Ramos (cell line): ENCODE results near the gene CHCHD3.
"Not testable (repeated sequence)": the region's sequence is repeated elsewhere in the genome, so short reads cannot be mapped to it uniquely, and the experiment has no call there.

ENCODE experiments used
- in situ Hi-C: fragments of 300-500 bp; cut with MboI; formaldehyde crosslinking; loops from one replicate; pipeline ENCODE4 v1.14.3; 2022; ENCODE audit warnings: low sequenced_read_pairs; ENCODE audit not compliant: unreplicated experiment

The CHCHD3 gene

DNA sequence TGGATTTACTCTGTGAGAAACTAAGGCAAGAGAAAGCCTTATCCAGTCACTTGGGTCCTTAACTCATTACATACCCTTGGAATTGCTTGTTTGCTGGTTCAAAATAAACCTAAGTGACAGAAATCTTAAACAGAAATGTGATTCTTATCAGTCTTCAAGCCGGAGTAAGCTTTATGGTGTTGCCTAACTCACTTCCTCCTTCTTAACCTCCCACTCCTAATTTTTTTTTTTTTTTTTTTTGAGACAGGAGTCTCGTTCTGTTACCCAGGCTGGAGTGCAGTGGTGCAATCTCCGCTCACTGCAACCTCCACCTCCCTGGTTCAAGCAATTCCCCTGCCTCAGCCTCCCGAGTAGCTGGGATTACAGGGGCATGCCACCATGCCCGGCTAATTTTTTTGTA lies 151.9 kb downstream of the CHCHD3 start:
- in situ Hi-C loops = not testable (repeated sequence)

DNA sequence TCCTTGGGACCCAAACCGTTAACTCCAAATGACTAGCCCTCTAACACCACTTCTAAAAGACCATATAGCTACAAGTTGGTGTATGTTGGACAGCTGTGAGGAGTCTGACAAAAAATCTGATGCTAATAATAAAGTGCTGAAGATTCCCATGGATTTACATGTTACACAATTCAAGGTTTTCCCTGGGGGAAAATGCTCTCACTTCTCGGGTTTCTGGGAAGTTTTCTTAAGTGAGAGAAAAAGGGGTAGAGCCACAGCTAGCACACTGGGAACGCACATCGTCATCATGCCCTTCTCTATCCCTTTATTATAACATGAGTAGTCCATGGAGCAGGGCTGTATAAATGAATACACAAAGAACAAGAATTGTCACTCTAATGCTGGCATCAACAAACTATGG lies 162.1 kb downstream of the CHCHD3 start:
- in situ Hi-C loops = no loop called here

DNA sequence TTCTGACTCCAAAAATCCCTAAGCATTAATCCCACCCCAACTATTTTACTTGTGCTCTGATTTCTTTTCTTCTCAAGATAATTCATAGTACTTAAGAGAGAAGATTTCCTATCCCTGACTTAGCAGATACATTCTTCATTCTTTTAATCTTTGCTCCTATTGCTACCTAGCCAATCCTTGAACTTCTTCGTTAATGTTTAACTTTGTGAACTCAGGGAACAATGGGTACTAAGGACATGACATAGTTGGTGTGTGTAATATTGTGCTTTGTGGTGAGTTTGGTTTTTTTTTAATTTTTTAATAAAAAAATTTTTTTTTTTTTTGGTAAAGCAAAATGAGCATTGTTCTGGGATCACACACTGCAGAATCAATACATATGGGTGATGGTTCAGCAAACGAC lies 166.2 kb downstream of the CHCHD3 start:
- in situ Hi-C loops = no loop called here

DNA sequence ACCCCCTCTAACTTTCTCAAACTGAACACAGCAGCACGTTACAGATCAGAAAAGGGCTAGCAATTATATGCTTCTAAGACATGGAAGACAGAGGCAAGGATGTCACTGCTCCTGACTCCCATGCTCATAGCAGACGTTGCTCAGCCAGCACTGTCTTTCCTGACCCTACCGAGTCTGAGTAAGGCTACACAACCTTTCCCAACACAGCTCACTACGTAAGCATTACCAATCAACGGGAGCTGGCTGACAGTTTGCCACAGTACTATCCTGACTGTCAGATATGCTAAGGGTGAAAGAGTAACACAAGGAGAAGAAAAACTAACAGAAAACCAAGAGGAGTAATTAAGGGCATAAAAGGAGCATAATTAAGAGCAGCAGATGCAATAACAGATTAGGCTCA lies 171.2 kb downstream of the CHCHD3 start:
- in situ Hi-C loops = no loop called here

DNA sequence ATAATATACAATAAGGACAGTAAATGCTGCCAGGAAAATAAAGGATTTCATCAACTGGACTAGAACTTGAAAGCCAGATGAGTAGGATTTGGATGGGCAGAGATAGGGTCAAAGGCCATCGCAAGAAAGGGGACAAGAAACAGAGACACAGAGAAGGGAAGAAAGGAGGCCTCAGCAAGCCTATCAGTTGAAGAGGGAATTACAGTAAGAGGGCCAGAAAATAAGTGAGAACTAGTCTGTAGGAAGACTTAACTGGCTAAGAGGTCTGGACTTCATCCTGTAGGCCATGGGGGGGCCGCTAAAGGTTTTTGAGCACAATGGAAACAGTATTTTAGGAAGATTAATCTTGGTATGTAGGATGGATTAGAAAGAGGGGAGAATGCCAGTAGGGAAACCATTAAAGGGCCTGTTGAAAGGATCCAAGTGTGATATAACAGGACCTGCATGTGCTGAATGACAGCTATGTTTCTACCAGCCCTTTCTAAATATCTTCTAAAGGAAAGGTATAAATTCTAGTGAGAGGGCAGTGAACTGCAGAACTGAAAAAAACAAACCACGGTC lies 174.4 kb downstream of the CHCHD3 start:
- in situ Hi-C loops = no loop called here

DNA sequence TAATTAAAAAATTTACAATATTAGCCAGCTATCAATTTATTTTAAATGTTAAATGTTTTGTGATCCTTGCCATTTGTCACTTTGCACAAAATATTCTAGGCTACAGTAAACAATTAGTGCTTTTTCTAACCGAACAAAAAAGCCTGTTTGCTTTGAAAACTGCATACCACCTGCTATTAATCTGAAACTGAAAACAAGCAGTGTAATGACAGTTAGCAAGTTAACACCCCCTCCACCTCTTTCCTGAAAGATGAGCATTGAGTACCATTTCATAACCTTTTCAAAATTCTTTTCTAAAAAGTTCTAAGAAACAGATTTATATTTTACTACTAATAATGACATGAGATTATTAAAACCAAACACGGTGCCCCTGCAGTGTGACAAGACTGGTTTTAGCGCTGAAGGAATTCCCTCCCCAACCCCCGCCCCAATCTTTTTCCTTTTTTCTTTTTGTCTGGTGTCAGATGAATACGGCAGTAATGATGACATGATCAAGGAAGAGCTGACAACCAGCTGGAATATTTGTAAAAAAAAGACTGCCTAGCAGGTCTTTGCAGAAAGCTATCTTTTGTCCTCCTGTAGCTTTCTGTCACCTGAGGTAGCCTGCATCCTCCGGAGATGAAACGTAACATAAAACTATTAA lies 175.6 kb downstream of the CHCHD3 start:
- in situ Hi-C loops = no loop called here

DNA sequence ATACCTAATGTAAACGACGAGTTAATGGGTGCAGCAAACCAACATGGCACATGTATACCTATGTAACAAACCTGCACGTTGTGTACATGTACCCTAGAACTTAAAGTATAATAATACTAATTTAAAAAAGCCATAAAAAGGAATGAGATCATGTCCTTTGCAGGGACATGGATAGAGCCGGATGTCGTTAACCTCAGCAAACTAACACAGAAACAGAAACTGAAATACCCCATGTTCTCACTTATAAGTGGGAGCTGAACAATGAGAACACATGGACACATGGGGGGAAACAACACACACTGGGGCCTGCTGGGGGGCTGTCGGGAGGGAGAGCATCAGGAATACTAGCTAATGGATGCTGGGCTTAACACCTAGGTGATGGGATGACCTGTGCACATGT lies 176.8 kb downstream of the CHCHD3 start:
- in situ Hi-C loops = not testable (repeated sequence)

DNA sequence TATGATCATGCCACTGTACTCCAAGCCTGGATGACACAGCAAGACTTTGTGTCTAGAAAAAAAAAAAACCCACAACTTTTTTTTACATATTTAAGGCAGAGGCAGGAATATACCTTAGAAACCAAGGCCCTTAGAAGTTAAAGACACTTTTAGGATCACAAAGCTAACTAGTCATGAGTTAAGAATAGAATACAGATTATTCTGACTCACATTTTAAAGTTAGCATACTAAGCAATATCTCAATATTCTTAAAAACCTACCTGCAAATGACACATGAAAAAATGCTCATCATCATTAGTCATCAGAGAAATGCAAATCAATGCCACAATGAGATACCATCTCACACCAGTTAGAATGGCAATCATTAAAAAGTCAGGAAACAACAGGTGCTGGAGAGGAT lies 177.7 kb downstream of the CHCHD3 start:
- in situ Hi-C loops = no loop called here

DNA sequence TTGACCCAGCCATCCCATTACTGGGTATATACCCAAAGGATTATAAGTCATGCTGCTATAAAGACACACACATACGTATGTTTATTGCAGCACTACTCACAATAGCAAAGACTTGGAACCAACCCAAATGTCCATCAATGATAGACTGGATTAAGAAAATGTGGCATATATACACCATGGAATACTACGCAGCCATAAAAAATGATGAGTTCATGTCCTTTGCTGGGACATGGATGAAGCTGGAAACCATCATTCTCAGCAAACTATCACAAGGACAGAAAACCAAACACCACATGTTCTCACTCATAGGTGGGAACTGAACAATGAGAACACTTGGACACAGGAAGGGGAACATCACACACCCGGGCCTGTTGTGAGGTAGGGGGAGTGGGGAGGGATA lies 179.6 kb downstream of the CHCHD3 start:
- in situ Hi-C loops = not testable (repeated sequence)

DNA sequence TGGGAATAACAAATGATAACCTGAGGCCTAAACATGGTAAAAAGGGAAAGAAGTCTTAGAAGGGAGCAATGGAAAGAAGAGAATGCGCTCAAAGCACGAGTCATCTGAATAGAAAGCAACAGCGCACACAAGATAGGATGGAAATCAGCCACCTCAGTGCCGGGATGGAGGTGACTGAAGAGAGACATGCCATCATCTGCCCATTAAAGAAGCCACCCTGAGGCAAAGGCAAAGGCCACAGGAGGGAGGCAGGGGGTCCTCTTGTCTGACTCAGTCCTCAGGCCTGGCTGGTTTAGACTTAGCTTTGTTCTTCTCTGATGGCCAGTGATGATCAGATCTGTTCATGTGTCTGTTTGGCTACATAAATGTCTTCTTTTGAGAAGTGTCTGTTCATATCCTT lies 180.6 kb downstream of the CHCHD3 start:
- in situ Hi-C loops = no loop called here

DNA sequence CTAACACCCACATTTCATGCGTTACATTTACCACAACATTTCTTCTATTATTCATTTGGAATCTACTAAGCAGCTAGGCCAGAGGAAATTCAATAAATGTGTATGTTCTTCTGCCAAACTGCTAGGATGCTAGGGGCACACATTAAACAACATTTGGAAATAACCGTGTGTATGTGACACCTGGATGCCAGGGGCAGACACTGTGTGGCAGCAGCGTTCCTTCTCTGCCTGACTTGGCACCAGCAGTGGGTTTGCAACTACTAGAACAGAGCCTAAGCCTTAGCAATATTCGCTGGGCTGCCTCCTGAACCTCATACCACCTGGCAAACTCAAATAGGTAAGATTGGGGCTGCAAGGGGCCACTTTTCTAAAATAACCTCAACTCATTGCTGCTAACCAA lies 182.1 kb downstream of the CHCHD3 start:
- in situ Hi-C loops = no loop called here

DNA sequence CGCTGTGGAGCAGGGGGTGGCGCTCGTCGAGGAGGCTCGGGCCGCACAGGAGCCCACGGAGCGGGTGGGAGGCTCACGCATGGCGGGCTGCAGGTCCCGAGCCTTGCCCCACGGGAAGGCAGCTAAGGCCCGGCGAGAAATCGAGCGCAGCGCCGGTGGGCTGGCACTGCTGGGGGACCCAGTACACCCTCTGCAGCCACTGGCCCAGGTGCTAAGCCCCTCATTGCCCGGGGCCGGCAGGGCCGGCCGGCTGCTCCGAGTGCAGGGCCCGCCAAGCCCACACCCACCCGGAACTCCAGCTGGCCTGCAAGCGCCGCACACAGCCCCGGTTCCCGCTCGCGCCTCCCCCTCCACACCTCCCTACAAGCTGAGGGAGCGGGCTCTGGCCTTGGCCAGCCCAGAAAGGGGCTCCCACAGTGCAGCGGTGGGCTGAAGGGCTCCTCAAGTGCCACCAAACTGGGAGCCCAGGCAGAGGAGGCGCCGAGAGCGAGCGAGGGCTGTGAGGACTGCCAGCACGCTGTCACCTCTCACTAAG lies 183.2 kb downstream of the CHCHD3 start:
- in situ Hi-C loops = not testable (repeated sequence)

DNA sequence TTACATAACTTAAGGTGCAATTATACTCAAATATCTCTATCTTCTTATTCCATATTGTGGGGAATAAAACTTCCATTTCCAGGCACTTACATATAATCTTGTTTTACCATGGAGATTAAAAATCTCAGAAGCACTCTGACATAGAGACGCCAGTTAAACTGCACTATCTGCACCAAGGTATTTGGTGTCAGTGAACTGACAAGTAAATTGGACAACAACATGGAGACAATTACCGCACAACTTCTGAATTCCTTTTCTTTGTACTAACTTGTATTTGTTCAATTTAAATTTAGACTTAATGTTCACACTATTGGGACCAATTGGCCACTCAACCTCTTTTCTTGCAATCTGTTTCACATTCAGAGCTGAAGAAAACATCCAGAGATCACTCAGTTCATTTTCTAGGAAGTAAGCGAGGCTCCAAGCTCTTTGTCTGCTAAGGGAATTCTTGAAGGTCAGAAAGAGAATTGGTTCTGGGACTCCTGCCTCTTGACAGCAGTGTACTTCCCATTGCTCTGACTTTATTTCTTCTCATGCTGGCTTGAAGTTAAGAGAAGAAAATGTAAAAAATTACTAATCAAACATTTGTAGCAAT lies 184.7 kb downstream of the CHCHD3 start:
- in situ Hi-C loops = no loop called here

DNA sequence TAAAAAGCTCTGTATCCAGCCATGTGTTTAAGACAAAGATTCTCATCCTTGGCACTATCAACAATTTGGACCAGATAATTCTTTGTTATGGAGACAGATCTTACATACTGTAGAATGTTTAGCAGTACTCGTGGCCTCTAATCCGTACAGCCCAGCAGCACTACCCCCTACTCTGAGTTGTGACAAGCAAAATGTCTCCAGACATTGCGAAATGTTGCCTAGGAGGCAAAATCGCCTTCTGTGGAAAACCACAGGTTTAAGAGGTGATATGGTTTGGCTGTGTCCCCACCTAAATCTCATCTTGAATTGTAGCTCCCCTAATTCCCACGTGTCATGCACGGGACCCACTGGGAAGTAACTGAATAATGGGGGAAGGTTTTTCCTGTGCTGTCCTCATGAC lies 186.7 kb downstream of the CHCHD3 start:
- in situ Hi-C loops = no loop called here

DNA sequence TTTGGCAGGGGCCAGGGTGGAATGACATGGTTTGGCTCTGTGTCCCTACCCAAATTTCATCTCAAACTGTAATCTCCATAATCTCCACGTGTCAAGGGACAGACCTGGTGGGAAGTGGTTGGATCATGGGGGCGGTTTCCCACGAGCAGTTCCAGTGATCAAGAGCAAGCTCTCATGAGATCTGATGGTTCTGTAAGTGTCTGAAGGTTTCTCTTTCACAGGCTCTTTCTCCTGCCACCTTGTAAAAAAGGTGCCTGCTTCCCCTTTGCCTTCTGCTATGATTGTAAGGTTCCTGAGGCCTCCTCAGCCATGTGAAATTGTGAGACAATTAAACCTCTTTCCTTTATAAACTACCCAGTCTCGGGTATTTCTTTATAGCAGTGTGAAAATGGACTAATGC lies 188.3 kb downstream of the CHCHD3 start:
- in situ Hi-C loops = no loop called here

DNA sequence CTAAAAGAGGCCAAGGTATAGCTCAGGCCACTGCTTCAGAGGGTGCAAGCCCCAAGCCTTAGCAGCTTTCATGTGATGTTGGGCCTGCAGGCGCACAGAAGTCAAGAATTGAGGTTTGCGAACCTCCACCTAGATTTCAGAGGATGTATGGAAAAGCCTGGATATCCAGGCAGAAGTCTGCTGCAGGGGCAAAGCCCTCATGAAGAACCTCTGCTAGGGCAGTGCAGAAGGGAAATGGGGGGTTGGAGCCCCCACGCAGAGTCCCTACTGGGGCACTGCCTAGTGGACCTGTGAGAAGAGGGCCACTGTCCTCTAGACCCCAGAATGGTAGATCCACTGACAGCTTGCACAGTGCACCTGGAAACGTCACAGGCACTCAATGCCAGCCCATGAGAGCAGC lies 189.1 kb downstream of the CHCHD3 start:
- in situ Hi-C loops = not testable (repeated sequence)

DNA sequence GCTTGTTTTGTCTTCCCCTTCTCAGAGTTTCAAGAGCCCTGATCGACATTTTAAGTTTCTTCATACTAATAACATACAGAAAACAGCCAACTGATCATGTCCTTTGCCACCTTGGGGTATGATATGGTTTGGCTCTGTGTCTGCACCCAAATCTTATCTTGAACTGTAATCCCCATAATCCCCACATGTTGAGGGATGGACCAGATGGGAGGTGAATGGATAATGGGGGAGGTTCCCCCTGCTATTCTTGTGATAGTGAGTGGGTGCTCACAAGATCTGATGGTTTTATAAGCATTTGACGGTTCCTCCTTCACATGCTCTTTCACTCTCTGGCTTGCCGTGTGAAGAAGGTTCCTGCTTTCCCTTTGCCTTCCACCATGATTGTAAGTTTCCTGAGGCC lies 190.3 kb downstream of the CHCHD3 start:
- in situ Hi-C loops = no loop called here

DNA sequence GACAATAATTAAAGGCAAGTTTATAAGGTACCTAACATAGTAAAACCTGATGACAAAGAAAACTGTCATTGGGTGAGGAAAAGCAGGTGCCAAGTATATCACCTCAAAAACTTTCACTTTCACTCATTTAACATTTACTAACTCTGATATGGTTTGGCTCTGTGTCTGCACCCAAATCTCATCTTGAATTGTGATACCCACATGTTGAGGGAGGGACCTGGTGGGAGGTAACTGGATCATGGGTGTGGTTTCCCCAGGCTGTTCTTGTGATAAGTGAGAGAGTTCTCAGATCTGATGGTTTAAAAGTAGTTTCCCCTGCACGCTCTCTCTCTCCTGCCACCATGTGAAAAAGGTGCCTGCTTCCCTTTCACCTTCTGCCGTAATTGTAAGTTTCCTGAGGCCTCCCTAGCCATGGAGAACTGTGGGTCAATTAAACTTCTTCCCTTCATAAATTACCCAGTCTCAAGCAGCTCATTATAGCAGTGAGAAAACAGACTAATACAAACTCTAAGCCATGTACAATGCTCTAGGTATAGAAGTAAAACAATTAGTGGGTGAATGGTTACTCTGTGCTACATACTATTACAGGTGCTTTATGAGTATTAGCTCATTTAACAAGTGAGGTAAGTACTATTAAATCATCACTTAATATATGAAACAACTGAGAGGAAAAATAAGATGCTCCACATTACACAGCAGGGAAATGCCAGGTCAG lies 199.0 kb downstream of the CHCHD3 start:
- in situ Hi-C loops = no loop called here

DNA sequence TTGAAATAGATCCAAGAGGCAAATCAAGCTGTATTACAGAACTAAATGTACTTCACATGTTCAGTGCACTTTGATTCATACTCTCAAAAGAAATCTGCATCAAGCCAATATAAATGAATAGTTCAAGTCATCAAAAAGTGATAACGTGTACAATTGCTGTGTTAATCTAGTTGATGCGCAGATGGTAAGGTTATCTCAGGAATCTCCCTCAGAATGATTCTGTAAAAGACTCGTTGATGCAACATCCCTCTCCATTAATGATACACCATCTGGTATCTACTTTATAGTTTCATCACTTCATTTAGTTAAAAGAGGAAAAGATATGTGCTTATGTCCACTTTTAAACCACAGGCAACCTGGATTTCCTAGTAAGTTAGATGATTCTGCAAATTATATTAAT lies 200.6 kb downstream of the CHCHD3 start:
- in situ Hi-C loops = no loop called here

DNA sequence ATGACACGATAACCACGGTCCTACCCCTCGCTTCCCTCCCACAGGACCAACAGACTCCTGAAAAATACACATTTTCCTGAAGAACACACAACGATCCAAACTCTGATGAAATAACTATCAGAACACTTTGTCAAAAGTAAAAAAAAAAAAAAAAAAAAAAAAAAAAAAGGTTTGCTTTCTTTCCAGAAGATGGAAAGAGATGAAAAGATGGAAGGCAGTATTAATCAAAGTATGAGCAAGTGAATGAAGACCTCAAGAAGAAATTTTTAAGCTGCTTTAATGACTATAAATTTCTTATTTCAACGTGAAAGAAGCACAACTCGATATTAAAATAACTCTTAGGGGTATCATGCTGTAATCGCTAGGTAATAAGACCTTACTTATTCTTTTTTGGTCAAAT lies 202.3 kb downstream of the CHCHD3 start:
- in situ Hi-C loops = no loop called here

DNA sequence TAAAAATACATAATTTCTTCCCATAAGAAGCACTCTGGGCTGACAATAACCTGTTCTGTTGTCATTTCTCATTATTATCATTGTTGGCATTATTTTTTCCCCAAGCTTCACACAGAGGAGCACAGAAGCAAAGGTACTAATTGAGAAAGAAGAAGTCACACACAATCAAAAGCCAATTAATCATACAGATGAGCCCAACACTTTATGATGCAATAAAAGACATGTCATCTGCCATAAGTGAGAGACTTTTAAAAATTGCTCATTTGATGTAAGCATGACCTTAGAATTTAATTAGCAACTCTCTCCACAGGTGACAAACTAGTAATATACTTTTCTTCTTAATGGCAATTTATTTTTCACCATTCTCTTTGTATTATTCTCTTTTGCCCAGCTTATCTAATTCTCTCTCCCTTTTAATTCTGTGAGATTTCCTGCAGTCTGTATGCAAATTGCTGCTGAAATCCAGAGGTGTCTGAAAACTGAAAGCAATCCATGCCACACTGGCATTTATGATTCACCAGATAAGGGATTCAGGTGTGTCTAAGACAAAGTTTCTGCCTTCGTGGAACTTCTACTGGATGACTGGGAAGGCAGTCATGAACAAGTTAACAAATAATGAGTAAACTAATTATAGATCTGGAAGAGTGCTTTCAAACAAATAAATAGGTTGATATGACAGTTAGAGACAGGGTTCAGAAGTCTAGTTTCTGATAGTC lies 203.5 kb downstream of the CHCHD3 start:
- in situ Hi-C loops = no loop called here
